Keratinocyte (primary cell): ENCODE results near the gene MORF4L1. TPM values are rescaled to one million over a fixed set of nuclear protein-coding genes. Genes with fewer than 3 reads are reported as not detected.

Experiments
- DNase-seq: peaks from one replicate; pipeline ENCODE4 v3.0.0-alpha.2; 2011; ENCODE audit warnings: low read depth, missing footprints, low spot score
- FAIRE-seq: peaks from 2 replicates; lab custom pipeline; 2011; peaks lifted over from hg19 to GRCh38; lab: Jason Lieb, UNC
- H2AFZ ChIP-seq: 2 replicates; pipeline ENCODE4 v1.6.0; 2012; ENCODE audit warnings: low read length, control low read depth, inconsistent platforms; ENCODE audit not compliant: control insufficient read depth
- H3K27ac ChIP-seq: 2 replicates; pipeline ENCODE4 v1.5.1; 2011; ENCODE audit warnings: low read length; ENCODE audit not compliant: control insufficient read depth, insufficient read depth
- H3K27me3 ChIP-seq: 3 replicates; pipeline ENCODE4 v1.6.0; 2011; ENCODE audit warnings: low read length; ENCODE audit not compliant: control insufficient read depth, insufficient read depth; ENCODE audit errors: extremely low read depth
- H3K36me3 ChIP-seq, 2 experiments: 2 replicates in 1 of 2; 3 replicates in 1 of 2; pipeline ENCODE4 v1.5.1; 2011; ENCODE audit warnings: low read length in 2 of 2, mild to moderate bottlenecking in 1 of 2; ENCODE audit not compliant: control insufficient read depth in 2 of 2, insufficient read depth in 2 of 2; ENCODE audit errors: extremely low read depth in 1 of 2
- H3K4me1 ChIP-seq: 3 replicates; pipeline ENCODE4 v1.5.1; 2011; ENCODE audit warnings: low read length; ENCODE audit not compliant: control insufficient read depth, insufficient read depth; ENCODE audit errors: extremely low read depth
- H3K4me2 ChIP-seq: 3 replicates; pipeline ENCODE4 v1.6.0; 2011; ENCODE audit warnings: low read depth, low read length; ENCODE audit not compliant: control insufficient read depth, insufficient read depth; ENCODE audit errors: extremely low read depth
- H3K4me3 ChIP-seq, 3 experiments: fragments of 200-600 bp in 1 of 3; sonication (generic) in 1 of 3; 2 replicates in 2 of 3; 3 replicates in 1 of 3; pipeline ENCODE4 v1.5.1; 2011 to 2016; ENCODE audit warnings: low read length in 3 of 3, mild to moderate bottlenecking in 3 of 3, control low read depth in 2 of 3, inconsistent platforms in 1 of 3, low read depth in 1 of 3, mixed read lengths in 1 of 3, mixed run types in 1 of 3, moderate library complexity in 1 of 3; ENCODE audit not compliant: control insufficient read depth in 2 of 3, insufficient read depth in 2 of 3; ENCODE audit errors: extremely low read depth in 1 of 3
- H3K79me2 ChIP-seq: 2 replicates; pipeline ENCODE4 v1.6.0; 2012; ENCODE audit warnings: low read length; ENCODE audit not compliant: control insufficient read depth, insufficient read depth
- H3K9ac ChIP-seq: 3 replicates; pipeline ENCODE4 v1.6.0; 2011; ENCODE audit warnings: low read length; ENCODE audit not compliant: control insufficient read depth, insufficient read depth; ENCODE audit errors: extremely low read depth
- H3K9me1 ChIP-seq: 3 replicates; pipeline ENCODE4 v1.6.0; 2011; ENCODE audit warnings: low read length; ENCODE audit not compliant: control insufficient read depth, insufficient read depth; ENCODE audit errors: extremely low read depth
- H3K9me3 ChIP-seq: 2 replicates; pipeline ENCODE4 v1.5.1; 2012; ENCODE audit warnings: low read depth, low read length; ENCODE audit not compliant: control insufficient read depth
- H4K20me1 ChIP-seq: 3 replicates; pipeline ENCODE4 v1.6.0; 2011; ENCODE audit warnings: low read length; ENCODE audit not compliant: control insufficient read depth, insufficient read depth; ENCODE audit errors: extremely low read depth
- CTCF ChIP-seq, 3 experiments: IDR thresholded peaks in 1 of 3; conservative IDR thresholded peaks in 1 of 3; optimal IDR thresholded peaks in 1 of 3; 2 replicates in 2 of 3; 3 replicates in 1 of 3; pipeline versions ENCODE3 to v1.5.1; 2011; ENCODE audit warnings: low read length in 3 of 3, mild to moderate bottlenecking in 3 of 3, moderate library complexity in 2 of 3, control low read depth in 1 of 3, inconsistent platforms in 1 of 3; ENCODE audit not compliant: insufficient read depth in 2 of 3; ENCODE audit errors: extremely low read depth in 1 of 3
- EZH2 ChIP-seq: IDR thresholded peaks from one replicate; pipeline ENCODE4 v1.6.1; 2012; ENCODE audit warnings: inconsistent platforms, mild to moderate bottlenecking, low read length, moderate library complexity
- dilution Hi-C: fragments of 300-500 bp; cut with MboI; formaldehyde crosslinking; loops from one replicate; pipeline ENCODE4 v1.7.0; 2020; ENCODE audit warnings: low sequenced_read_pairs; ENCODE audit not compliant: extremely low pct_ligation_motif_present
- polyA plus RNA-seq, 5 experiments: library from polyadenylated mRNA; depleted of rRNA in 3 of 5; stranded (reverse) in 3 of 5; stranded (forward) in 1 of 5; unstranded in 1 of 5; fragments of >200 nt; gene quantifications; 1 replicate in 1 of 5; 2 replicates in 3 of 5; 3 replicates in 1 of 5; pipeline versions ENCODE4 v1.2.1 to v1.2.3, GENCODE V29; 2011 to 2012; ENCODE audit warnings: missing spikeins in 2 of 5, low read depth in 1 of 5, low replicate concordance in 1 of 5

MORF4L1 gene
- polyA plus RNA-seq, 1 donor (not counting 4 experiments of a cell fraction or from before 2014, with no cell fraction given): 281 TPM

- Histone ChIP-seq H3K79me2 (no peaks in the 10 kb centered on the region), H4K20me1 (peaks cover 3% of the 10 kb centered on the region), H3K4me2 (no peak overlapping the region), H3K4me1 (peaks cover 21% of the 10 kb centered on the region), H3K4me3 (no peak overlapping the region), H3K36me3 (no peaks in the 10 kb centered on the region), H3K27ac (no peak overlapping the region), H3K27me3 (peaks cover 21% of the 10 kb centered on the region), H3K9ac (no peak overlapping the region), H3K9me1 (no peaks in the 10 kb centered on the region), H2AFZ (no peak overlapping the region), H3K9me3 (no peaks in the 10 kb centered on the region)
- dilution Hi-C loops: no loop called here
- TF ChIP-seq CTCF (optimal IDR thresholded peaks at IDR 0.05 in 1 of 3, IDR thresholded peaks at IDR 0.05 in 1 of 3, conservative IDR thresholded peaks at IDR 0.05 in 1 of 3; ENCODE audit: extremely low read depth in 1 of 3, insufficient read depth in 2 of 3, low read length in 3 of 3) (no peak), EZH2 (no peak)
- no peak for DNase-seq
- no peak for FAIRE-seq
These were observed 59.6 kb downstream of the MORF4L1 start for GRCh38 chr15:78932258-78932808.

- FAIRE-seq: no peak
- Histone ChIP-seq H4K20me1 (peaks cover 3% of the 10 kb centered on the region), H3K27me3 (peaks cover 21% of the 10 kb centered on the region), H3K9ac (no peak overlapping the region), H3K9me1 (no peaks in the 10 kb centered on the region), H3K4me2 (no peak overlapping the region), H3K27ac (no peak overlapping the region), H3K4me1 (peaks cover 21% of the 10 kb centered on the region), H3K9me3 (no peaks in the 10 kb centered on the region), H3K36me3 (no peaks in the 10 kb centered on the region), H3K4me3 (no peak overlapping the region), H2AFZ (no peak overlapping the region), H3K79me2 (no peaks in the 10 kb centered on the region)
- TF ChIP-seq EZH2 (no peak), CTCF (optimal IDR thresholded peaks at IDR 0.05 in 1 of 3, IDR thresholded peaks at IDR 0.05 in 1 of 3, conservative IDR thresholded peaks at IDR 0.05 in 1 of 3; ENCODE audit: extremely low read depth in 1 of 3, insufficient read depth in 2 of 3, low read length in 3 of 3) (no peak)
- DNase-seq: no peak
- dilution Hi-C loops: no loop called here
These were observed 60.6 kb downstream of the MORF4L1 start for GRCh38 chr15:78933187-78933822.
